Prostate gland (tissue), 2 donors: ENCODE data around the gene ZNF385B. TPM values are rescaled to one million over a fixed set of nuclear protein-coding genes. Genes with fewer than 3 reads are reported as not detected.

Experiments
- DNase-seq: peaks from one replicate; pipeline ENCODE4 v3.0.0-alpha.2; 2019; ENCODE audit warnings: low spot score
- H3K27ac ChIP-seq, 2 donors: fragments of 200-600 bp; sonication (generic); 2 replicates each; pipeline ENCODE4 v1.5.1; 2017 to 2019
- H3K27me3 ChIP-seq: fragments of 200-600 bp; sonication (generic); replicated peaks from 2 replicates; pipeline ENCODE4 v1.5.1; 2019; ENCODE audit not compliant: insufficient read depth
- H3K36me3 ChIP-seq, 2 donors: fragments of 200-600 bp; sonication (generic); 1 replicate in 1 of 2; 2 replicates in 1 of 2; pipeline versions ENCODE4 v1.5.1 to v1.8.1; 2017 to 2019
- H3K4me1 ChIP-seq: fragments of 200-600 bp; sonication (generic); replicated peaks from 2 replicates; pipeline ENCODE4 v1.5.1; 2019
- H3K4me3 ChIP-seq, 2 donors: fragments of 200-600 bp; sonication (generic); 2 replicates each; pipeline ENCODE4 v1.5.1; 2017 to 2019
- H3K9me3 ChIP-seq: fragments of 200-600 bp; sonication (generic); 2 replicates; pipeline ENCODE4 v1.5.1; 2017
- POLR2A ChIP-seq: fragments of 450-650 bp; IDR thresholded peaks from one replicate; pipeline ENCODE4 v1.6.1; 2016; ENCODE audit warnings: antibody characterized with exemption, mild to moderate bottlenecking
- POLR2AphosphoS5 ChIP-seq: sonication (generic); formaldehyde crosslinking; IDR thresholded peaks from one replicate; pipeline ENCODE4 v1.6.1; 2017; ENCODE audit warnings: antibody characterized with exemption
- WGBS: methylation state at CpG from one replicate; pipeline ENCODE4 v1.1.5; 2018; 5-methylcytosine and 5-hydroxymethylcytosine counted together
- intact Hi-C: fragments of 100-400 bp; cut with DNase I; formaldehyde crosslinking; loops from one replicate; pipeline ENCODE4 v1.14.2; 2022
- total RNA-seq, 2 donors: library from RNA; depleted of rRNA; stranded (reverse); fragments of >200 nt; gene quantifications; one replicate each; pipeline ENCODE4 v1.1.0, GENCODE V29; 2016
- TF ChIP-seq, protein P1 (sequence below), 4 experiments: fragments of 200-600 bp in 2 of 4; fragments of 450-650 bp in 2 of 4; sonication (generic) in 2 of 4; IDR thresholded peaks; 1 replicate in 3 of 4; 2 replicates in 1 of 4; pipeline ENCODE4 v1.5.1; 2016 to 2019; ENCODE audit warnings: antibody characterized with exemption in 4 of 4, mild to moderate bottlenecking in 2 of 4, moderate library complexity in 2 of 4

ZNF385B gene
- total RNA-seq, 2 donors from 2014 or later, result 4.9 to 35.7 TPM

DNA sequence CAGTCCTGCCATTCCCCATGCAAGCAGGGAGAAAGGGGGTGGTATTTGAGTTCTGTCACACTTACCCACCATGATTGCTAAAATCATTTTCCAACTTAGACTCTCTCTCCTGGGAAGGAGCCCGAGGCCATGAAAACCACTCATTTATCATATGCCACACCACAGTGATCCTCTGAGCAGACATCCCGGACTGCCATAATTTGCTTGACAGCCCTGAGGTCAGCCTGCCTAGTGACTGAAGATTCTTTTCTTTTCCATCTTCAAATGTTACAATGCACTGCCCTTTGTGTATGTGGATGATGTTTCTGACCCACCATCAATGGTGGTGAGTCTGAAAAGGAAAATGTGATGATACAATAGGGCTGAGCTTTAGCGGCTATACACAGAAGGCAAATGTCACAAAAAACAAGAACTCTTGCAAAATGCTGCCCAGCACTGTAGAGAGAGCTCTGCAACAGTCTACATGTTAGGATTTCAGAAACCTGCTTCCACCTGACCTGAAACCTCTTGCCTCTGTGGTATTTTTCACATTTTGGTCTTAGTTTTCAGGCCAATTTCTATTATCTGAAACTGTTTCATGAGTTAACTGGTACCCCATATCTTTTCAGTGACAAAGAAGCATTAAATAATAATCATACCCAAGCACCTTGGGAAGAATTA is 272.8 kb downstream of the ZNF385B start:
- WGBS, result 65% methylated on average over 3 of the region's 3 CpGs
- H3K36me3 ChIP-seq, result no peaks in the 10 kb centered on the region
- H3K27ac ChIP-seq, result no peak overlapping the region
- H3K4me3 ChIP-seq, result no peak overlapping the region
- no peaks in the 10 kb centered on the region for H3K27me3 ChIP-seq
- intact Hi-C loops, result no loop called here
- DNase-seq, result no peak
- H3K9me3 ChIP-seq, result no peaks in the 10 kb centered on the region
- no peaks in the 10 kb centered on the region for H3K4me1 ChIP-seq
- no peak for TF ChIP-seq POLR2AphosphoS5
- no peak for TF ChIP-seq POLR2A
- TF ChIP-seq, protein P1, sequence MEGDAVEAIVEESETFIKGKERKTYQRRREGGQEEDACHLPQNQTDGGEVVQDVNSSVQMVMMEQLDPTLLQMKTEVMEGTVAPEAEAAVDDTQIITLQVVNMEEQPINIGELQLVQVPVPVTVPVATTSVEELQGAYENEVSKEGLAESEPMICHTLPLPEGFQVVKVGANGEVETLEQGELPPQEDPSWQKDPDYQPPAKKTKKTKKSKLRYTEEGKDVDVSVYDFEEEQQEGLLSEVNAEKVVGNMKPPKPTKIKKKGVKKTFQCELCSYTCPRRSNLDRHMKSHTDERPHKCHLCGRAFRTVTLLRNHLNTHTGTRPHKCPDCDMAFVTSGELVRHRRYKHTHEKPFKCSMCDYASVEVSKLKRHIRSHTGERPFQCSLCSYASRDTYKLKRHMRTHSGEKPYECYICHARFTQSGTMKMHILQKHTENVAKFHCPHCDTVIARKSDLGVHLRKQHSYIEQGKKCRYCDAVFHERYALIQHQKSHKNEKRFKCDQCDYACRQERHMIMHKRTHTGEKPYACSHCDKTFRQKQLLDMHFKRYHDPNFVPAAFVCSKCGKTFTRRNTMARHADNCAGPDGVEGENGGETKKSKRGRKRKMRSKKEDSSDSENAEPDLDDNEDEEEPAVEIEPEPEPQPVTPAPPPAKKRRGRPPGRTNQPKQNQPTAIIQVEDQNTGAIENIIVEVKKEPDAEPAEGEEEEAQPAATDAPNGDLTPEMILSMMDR (IDR thresholded peaks at IDR 0.05), result no peak

GRCh38 chr2:179584760-179585159 is 276.7 kb downstream of the ZNF385B start:
- H3K36me3 ChIP-seq, result no peaks in the 10 kb centered on the region
- H3K9me3 ChIP-seq, result no peaks in the 10 kb centered on the region
- intact Hi-C loops, result no loop called here
- no peak for DNase-seq
- H3K4me3 ChIP-seq, result no peak overlapping the region
- H3K27me3 ChIP-seq, result no peaks in the 10 kb centered on the region
- TF ChIP-seq, protein P1 (IDR thresholded peaks at IDR 0.05), result no peak
- no peak for TF ChIP-seq POLR2AphosphoS5
- no peak for TF ChIP-seq POLR2A
- H3K4me1 ChIP-seq, result no peaks in the 10 kb centered on the region
- no peak overlapping the region for H3K27ac ChIP-seq

- WGBS, result 90% methylated on average over 1 of the region's 1 CpG
- Histone ChIP-seq H3K27ac (no peak overlapping the region), H3K4me3 (no peak overlapping the region), H3K9me3 (no peaks in the 10 kb centered on the region), H3K36me3 (no peaks in the 10 kb centered on the region), H3K4me1 (no peaks in the 10 kb centered on the region), H3K27me3 (no peaks in the 10 kb centered on the region)
- TF ChIP-seq POLR2A, result no peak
- TF ChIP-seq POLR2AphosphoS5, result no peak
- TF ChIP-seq, protein P1 (IDR thresholded peaks at IDR 0.05), result no peak
- intact Hi-C loops, result no loop called here
- DNase-seq, result no peak
Observed at GRCh38 chr2:179581605-179582004, 279.8 kb downstream of the ZNF385B start.

GRCh38 chr2:179580378-179581146 is 280.9 kb downstream of the ZNF385B start:
- WGBS, result 56% methylated on average over 4 of the region's 4 CpGs

More at GRCh38 chr2:179580378-179581146, 280.9 kb downstream of the ZNF385B start:
- no peaks in the 10 kb centered on the region for H3K36me3 ChIP-seq
- H3K4me1 ChIP-seq, result no peaks in the 10 kb centered on the region
- H3K9me3 ChIP-seq, result no peaks in the 10 kb centered on the region
- no peak overlapping the region for H3K27ac ChIP-seq
- no peak for TF ChIP-seq POLR2AphosphoS5
- no peak for TF ChIP-seq POLR2A
- TF ChIP-seq, protein P1 (IDR thresholded peaks at IDR 0.05), result no peak
- no peak for DNase-seq
- intact Hi-C loops, result no loop called here
- H3K27me3 ChIP-seq, result no peaks in the 10 kb centered on the region
- no peak overlapping the region for H3K4me3 ChIP-seq
